SIG-M5 (cell line): ENCODE results near the gene FBXW4.

ENCODE experiments used
- DNase-seq: peaks from one replicate; lab custom pipeline; 2025; lab: John Stamatoyannopoulos, UW

FBXW4 gene

DNA sequence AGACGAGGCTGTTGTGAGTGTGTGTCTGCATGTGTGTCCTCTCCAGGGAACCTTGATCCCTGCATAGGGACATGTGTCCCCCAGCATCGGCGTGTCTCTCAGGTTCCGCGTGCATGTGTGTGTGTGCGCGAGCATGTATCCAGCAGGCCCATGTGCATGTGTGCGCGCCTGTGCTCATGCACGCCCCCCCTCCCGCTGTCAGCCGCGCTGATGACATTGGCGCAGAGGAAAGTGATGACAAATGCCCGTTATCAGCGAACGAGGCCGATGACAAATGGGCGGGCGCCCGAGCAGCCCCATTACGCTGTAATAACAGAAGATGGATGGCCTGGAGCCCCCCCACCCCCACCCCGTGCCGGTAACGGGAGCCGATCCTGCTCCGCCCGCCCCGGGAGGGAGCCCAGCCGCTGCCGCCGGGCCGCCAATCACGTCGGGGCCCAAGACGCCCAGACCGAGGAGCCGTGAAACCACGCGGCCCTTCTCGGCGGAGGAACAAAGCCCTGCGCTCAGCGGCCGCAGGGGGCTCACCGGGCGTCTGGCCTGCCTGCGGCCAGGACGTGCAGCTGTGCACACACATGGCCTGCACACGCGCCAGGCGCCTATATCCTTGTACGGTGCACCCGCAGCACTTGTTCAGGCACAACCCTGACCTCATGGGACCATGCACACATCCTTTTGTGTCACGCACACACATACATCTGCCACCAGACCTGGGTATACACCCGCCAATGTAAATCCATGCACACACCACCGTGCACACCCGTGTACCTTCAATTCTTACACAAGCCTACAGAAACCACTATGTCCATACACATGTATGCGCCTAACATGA lies 128.4 kb downstream of the FBXW4 start:
- DNase-seq, result no peak

DNA sequence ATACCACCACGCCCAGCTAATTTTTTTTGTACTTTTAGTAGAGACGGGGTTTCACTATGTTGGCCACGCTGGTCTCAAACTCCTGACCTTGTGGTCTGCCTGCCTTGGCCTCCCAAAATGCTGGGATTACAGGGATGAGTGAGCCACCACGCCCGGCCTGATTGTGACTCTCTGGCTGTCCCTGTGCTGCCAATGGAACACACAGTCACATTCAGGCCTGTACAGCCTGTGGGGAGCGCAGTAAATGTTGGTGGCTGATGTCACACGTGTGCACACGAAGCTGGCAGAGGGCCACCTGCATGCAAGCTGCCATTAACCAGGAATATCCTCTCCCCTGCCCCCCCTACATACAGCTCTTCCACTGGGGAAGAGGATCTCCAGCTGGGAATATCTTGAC lies 129.0 kb downstream of the FBXW4 start:
- no peak for DNase-seq

DNA sequence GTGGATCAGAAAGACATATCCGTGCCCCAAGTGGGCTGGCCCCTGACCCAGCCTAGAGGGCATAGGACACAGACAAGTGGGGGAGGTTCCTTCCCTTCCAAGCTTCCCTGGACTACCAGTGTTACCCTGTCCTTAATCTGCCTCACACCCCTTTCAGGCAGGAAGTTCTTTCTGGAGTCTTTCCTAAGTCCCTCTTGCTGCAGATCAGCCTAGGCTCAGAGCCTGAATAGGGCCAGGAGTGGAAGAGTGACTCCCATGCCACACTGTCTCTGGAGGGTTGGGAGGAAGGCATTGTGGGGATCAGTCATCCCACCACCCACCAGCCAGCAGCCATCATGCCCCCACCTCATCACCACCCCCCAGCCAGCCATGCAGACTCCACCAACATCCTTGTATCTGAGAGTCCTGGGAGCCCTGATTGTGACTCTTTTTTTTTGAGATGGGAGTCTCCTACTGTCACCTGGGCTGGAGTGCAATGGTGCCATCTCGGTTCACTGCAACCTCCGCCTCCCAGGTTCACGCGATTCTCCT lies 129.5 kb downstream of the FBXW4 start:
- no peak for DNase-seq

DNA sequence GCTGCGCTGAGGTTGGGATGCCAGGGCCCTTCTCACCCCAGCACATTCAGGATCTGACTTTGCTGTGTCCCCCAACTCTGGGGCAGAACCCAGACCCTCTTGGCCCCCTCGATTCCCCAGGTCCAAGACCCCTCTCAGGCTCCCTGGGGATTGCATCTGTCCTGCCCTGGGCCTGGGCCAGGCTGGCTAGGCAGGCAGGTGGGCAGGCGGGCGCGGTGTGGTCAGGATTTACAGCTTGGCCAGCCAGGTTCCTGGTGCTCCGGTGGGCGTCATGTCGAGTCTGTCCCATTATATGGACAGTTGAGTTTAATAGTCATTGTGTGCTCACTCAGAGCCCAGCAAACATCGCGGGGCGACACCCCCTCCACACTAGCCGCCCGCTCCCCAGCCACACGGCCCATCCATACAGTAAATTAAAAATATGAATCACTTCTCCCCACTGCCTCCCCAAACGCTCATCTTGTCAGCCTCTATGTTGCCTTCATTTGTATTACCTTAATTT lies 130.4 kb downstream of the FBXW4 start:
- DNase-seq, result no peak

DNA sequence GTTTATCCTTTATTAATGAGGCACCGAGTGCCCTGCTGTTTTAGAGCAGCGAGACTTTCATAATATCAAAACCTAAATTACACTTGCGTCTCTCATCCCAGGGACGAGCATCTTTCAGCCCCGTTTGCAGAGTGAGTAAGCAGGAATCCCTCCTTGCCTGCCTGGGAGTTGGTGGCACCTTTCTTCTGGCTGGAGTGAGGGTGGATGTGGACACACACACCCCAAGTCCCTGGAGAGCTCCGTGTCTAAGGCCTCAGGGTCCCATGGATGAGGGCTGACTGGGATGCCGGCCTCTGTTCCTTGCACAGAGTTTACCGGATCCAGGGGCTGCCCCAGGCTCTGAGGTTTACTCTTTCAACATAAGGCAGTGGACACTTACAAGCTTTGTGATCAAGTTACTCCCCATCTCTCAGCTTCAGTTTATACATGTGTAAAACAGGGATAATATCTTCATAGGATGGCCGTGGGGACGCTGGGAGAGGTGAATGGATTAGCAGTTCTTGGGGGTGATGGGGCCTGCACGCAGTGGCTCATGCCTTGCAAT lies 131.4 kb downstream of the FBXW4 start:
- DNase-seq, result no peak

DNA sequence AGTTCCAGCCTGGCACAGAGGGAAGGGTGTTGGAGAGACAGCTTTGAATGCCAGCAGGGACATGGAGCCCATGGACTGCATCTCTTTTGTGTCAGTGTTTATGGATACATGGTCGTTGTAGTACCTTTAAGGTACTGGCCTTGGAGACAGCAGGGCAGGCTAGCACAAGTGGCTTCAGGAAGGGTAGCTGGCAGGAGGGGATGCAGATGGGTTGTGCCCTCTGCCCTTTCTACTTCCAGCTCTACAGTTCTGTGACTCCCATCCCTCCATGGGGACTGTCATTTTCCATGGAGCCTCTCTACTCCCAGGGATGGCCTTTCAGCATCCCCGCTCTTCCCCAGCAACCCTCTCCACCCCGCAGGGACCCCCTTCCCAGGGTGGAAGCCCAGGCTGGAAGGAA lies 132.0 kb downstream of the FBXW4 start:
- DNase-seq, result no peak

DNA sequence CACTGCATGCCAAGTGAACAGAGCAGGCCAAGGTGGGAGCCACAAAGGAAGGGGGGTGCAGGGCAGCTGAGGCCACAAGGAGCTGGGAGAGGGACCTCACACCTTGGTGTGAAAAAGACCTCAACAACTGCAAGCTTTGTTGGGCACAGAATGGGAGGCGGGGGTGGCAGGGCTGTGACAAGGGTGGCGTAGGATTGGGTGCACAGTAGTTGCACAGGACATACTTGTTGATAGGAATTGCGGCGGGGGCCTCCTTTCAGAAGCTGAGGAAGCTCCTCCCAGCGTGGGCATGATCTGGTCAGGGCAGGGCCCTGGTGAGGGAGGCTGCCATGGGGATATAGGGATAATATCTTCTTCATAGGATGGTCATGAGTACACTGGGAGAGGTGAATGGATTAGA lies 132.7 kb downstream of the FBXW4 start:
- DNase-seq, result no peak

DNA sequence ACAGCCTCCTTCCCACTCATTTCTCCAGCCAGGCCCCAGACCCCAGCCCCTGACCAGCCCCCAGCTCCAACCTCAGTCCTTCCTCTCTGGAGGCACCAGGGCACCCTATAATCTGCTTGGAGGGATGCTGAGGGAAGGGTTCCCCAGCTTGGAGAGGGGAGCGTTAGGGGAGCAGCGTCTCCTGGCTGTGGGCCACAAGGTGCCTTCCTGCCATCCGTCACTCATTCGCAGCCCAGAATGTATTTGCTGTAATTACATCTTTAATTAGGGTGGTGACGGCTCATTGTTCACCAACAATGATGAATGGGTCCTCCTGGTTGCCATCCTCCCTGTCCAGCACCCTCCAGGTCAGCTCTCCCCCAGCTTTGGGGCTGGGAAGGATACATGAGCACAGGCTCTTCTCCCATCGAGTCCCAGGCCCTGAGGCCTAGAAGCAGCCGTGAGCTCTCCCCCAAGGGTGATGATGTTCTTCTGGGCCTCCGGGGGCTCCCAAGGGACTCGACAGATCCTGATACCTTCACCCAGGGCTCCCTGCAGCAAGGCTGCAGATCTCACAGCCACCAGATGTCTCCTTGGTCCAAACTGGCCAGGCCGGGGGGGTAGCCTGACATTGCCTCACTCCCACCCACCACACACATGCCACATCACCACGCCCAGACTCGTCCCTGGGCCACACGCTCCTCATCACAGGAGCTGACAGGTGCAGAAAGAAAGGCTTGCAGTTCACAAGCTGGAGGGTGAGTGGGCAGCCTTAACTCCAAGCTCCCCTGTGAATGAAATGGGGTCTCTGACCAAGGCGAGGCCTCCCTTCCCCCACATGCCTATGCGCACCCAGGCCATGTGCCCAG lies 133.7 kb downstream of the FBXW4 start:
- DNase-seq, result no peak
